Measurements from ENCODE around the gene ZFX. TPM values are rescaled to one million over a fixed set of nuclear protein-coding genes. Genes with fewer than 3 reads are reported as not detected.

ZFX gene
- total RNA-seq, 1 experiment from 2014 or later, result 63.9 TPM

GRCh38 chrX:24168807-24169206, 19.3 kb downstream of the ZFX start:
- H3K9me3 ChIP-seq (ENCODE audit: low read depth, low read length, poor library complexity, severe bottlenecking), result no peaks in the 10 kb centered on the region
- intact Hi-C loops (cut with micrococcal nuclease; ENCODE audit: unreplicated experiment), result no loop called here

GRCh38 chrX:24169211-24169610, 19.7 kb downstream of the ZFX start:
- POLR2A ChIA-PET (ENCODE audit: low non-redundant PET), result no interaction called here
- intact Hi-C loops (cut with micrococcal nuclease; ENCODE audit: unreplicated experiment), result no loop called here
- Histone ChIP-seq H3K36me3 (ENCODE audit: insufficient read depth, low read length, poor library complexity, severe bottlenecking) (peaks cover 17% of the 10 kb centered on the region), H3K4me3 (ENCODE audit: low read depth, low read length, poor library complexity, severe bottlenecking) (no peak overlapping the region), H3K4me1 (ENCODE audit: insufficient read depth, low read length, poor library complexity, severe bottlenecking) (peaks cover 45% of the 10 kb centered on the region), H3K27ac (ENCODE audit: low read depth, low read length, poor library complexity, severe bottlenecking) (peak overlapping the region; percentile 6), H3K9me3 (ENCODE audit: low read depth, low read length, poor library complexity, severe bottlenecking) (no peaks in the 10 kb centered on the region), H3K27me3 (replicated peaks; ENCODE audit: insufficient read depth, low read depth, low read length, poor library complexity) (no peaks in the 10 kb centered on the region)
- CTCF ChIA-PET, result no interaction called here
- no TSS peak for BruUV-seq (replicated peaks)
- DNase-seq (ENCODE audit: low spot score), result no peak
- TF ChIP-seq CTCF (conservative IDR thresholded peaks at IDR 0.05; ENCODE audit: low read depth, low read length) (no peak), EZH2 (IDR thresholded peaks at IDR 0.05; ENCODE audit: borderline replicate concordance, low read depth, low read length, poor library complexity, severe bottlenecking) (no peak)

More at GRCh38 chrX:24168807-24169206, 19.3 kb downstream of the ZFX start:
- POLR2A ChIA-PET (ENCODE audit: low non-redundant PET), result no interaction called here
- TF ChIP-seq CTCF (conservative IDR thresholded peaks at IDR 0.05; ENCODE audit: low read depth, low read length) (no peak), EZH2 (IDR thresholded peaks at IDR 0.05; ENCODE audit: borderline replicate concordance, low read depth, low read length, poor library complexity, severe bottlenecking) (no peak)
- H3K4me3 ChIP-seq (ENCODE audit: low read depth, low read length, poor library complexity, severe bottlenecking), result no peak overlapping the region
- H3K36me3 ChIP-seq (ENCODE audit: insufficient read depth, low read length, poor library complexity, severe bottlenecking), result peaks cover 15% of the 10 kb centered on the region
- CTCF ChIA-PET, result no interaction called here
- H3K27me3 ChIP-seq (replicated peaks; ENCODE audit: insufficient read depth, low read depth, low read length, poor library complexity), result no peaks in the 10 kb centered on the region
- no peak overlapping the region for H3K27ac ChIP-seq (ENCODE audit: low read depth, low read length, poor library complexity, severe bottlenecking)
- BruUV-seq (replicated peaks), result no TSS peak
- no peak for DNase-seq (ENCODE audit: low spot score)
- H3K4me1 ChIP-seq (ENCODE audit: insufficient read depth, low read length, poor library complexity, severe bottlenecking), result peaks cover 45% of the 10 kb centered on the region

- no peak overlapping the region for H3K4me3 ChIP-seq (ENCODE audit: low read depth, low read length, poor library complexity, severe bottlenecking)
- no peak for DNase-seq (ENCODE audit: low spot score)
- H3K27me3 ChIP-seq (replicated peaks; ENCODE audit: insufficient read depth, low read depth, low read length, poor library complexity), result no peaks in the 10 kb centered on the region
- no peaks in the 10 kb centered on the region for H3K9me3 ChIP-seq (ENCODE audit: low read depth, low read length, poor library complexity, severe bottlenecking)
- peaks cover 34% of the 10 kb centered on the region for H3K36me3 ChIP-seq (ENCODE audit: insufficient read depth, low read length, poor library complexity, severe bottlenecking)
- no TSS peak for BruUV-seq (replicated peaks)
- intact Hi-C loops (cut with micrococcal nuclease; ENCODE audit: unreplicated experiment), result no loop called here
- H3K27ac ChIP-seq (ENCODE audit: low read depth, low read length, poor library complexity, severe bottlenecking), result no peak overlapping the region
- ChIA-PET POLR2A (ENCODE audit: low non-redundant PET) (no interaction called here), CTCF (no interaction called here)
- TF ChIP-seq EZH2 (IDR thresholded peaks at IDR 0.05; ENCODE audit: borderline replicate concordance, low read depth, low read length, poor library complexity, severe bottlenecking) (no peak), CTCF (conservative IDR thresholded peaks at IDR 0.05; ENCODE audit: low read depth, low read length) (no peak)
- H3K4me1 ChIP-seq (ENCODE audit: insufficient read depth, low read length, poor library complexity, severe bottlenecking), result peaks cover 15% of the 10 kb centered on the region
Measured at GRCh38 chrX:24173115-24173847, 23.8 kb downstream of the ZFX start.
